HepG2 (cell line): Measurements from ENCODE around the gene NDST1. TPM values are rescaled to one million over a fixed set of nuclear protein-coding genes. Genes with fewer than 3 reads are reported as not detected.

Experiments
- CSRNP1 ChIP-seq: sonication (generic); formaldehyde crosslinking; IDR thresholded peaks from 2 replicates; pipeline ENCODE4 v1.8.1; 2023; ENCODE audit warnings: mild to moderate bottlenecking, missing genetic modification reagents
- FOXC1 ChIP-seq: sonication (generic); formaldehyde crosslinking; IDR thresholded peaks from 2 replicates; pipeline ENCODE4 v1.8.0; 2022; ENCODE audit warnings: mild to moderate bottlenecking, missing genetic modification reagents, borderline replicate concordance
- FOXO1 ChIP-seq: sonication (generic); formaldehyde crosslinking; IDR thresholded peaks from 2 replicates; pipeline ENCODE4 v1.4.0; 2020; ENCODE audit warnings: missing genetic modification reagents
- GZF1 ChIP-seq: sonication (generic); formaldehyde crosslinking; IDR thresholded peaks from 2 replicates; pipeline ENCODE4 v1.5.1; 2020; ENCODE audit warnings: mild to moderate bottlenecking, missing genetic modification reagents
- JUN ChIP-seq: sonication (generic); formaldehyde crosslinking; IDR thresholded peaks from 2 replicates; pipeline ENCODE4 v1.4.0; 2020; ENCODE audit warnings: mild to moderate bottlenecking, missing genetic modification reagents
- KLF11 ChIP-seq: IDR thresholded peaks from 2 replicates; pipeline ENCODE4 v1.6.1; 2016; ENCODE audit warnings: missing compliant biosample characterization
- MED8 ChIP-seq: sonication (generic); formaldehyde crosslinking; IDR thresholded peaks from 2 replicates; pipeline ENCODE4 v1.8.1; 2023; ENCODE audit warnings: mild to moderate bottlenecking, missing genetic modification reagents; ENCODE audit not compliant: insufficient replicate concordance
- MXD1 ChIP-seq: sonication (generic); formaldehyde crosslinking; IDR thresholded peaks from 2 replicates; pipeline ENCODE4 v1.4.0; 2020; ENCODE audit warnings: mild to moderate bottlenecking, missing genetic modification reagents
- MXI1 ChIP-seq: IDR thresholded peaks from 3 replicates; pipeline ENCODE4 v1.6.1; 2012; ENCODE audit warnings: low read depth, low read length, inconsistent platforms, borderline replicate concordance
- PITX1 ChIP-seq: sonication (generic); formaldehyde crosslinking; IDR thresholded peaks from 2 replicates; pipeline ENCODE4 v1.5.1; 2020; ENCODE audit warnings: mild to moderate bottlenecking, missing genetic modification reagents
- POGK ChIP-seq: sonication (generic); formaldehyde crosslinking; conservative IDR thresholded peaks from 2 replicates; pipeline ENCODE4 v1.8.0; 2022; ENCODE audit warnings: mild to moderate bottlenecking, moderate library complexity, missing genetic modification reagents
- POLR2A ChIP-seq, 2 experiments: IDR thresholded peaks; 2 replicates each; pipeline ENCODE4 v1.6.1; 2011; ENCODE audit warnings: low read depth in 2 of 2, low read length in 2 of 2, mild to moderate bottlenecking in 1 of 2, moderate library complexity in 1 of 2; ENCODE audit not compliant: insufficient read depth in 1 of 2
- SAP130 ChIP-seq: IDR thresholded peaks from 2 replicates; pipeline ENCODE4 v1.6.1; 2016; ENCODE audit warnings: low read depth
- SIX4 ChIP-seq: sonication (generic); formaldehyde crosslinking; IDR thresholded peaks from 2 replicates; pipeline ENCODE4 v1.4.0; 2020; ENCODE audit warnings: missing genetic modification reagents
- STAT5B ChIP-seq: sonication (generic); formaldehyde crosslinking; IDR thresholded peaks from 2 replicates; pipeline ENCODE4 v1.4.0; 2020; ENCODE audit warnings: missing genetic modification reagents
- SUZ12 ChIP-seq: fragments of 150-350 bp; IDR thresholded peaks from 2 replicates; pipeline ENCODE4 v1.6.1; 2014; ENCODE audit warnings: low read depth, low read length
- TEAD3 ChIP-seq: optimal IDR thresholded peaks from 2 replicates; pipeline ENCODE3; 2016; ENCODE audit warnings: borderline replicate concordance
- ZFP1 ChIP-seq: IDR thresholded peaks from 2 replicates; pipeline ENCODE4 v1.6.1; 2016
- ZMYM3 ChIP-seq: sonication (generic); formaldehyde crosslinking; IDR thresholded peaks from 2 replicates; pipeline ENCODE4 v1.5.1; 2020; ENCODE audit warnings: mild to moderate bottlenecking, missing genetic modification reagents
- ZNF251 ChIP-seq: sonication (generic); formaldehyde crosslinking; IDR thresholded peaks from 2 replicates; pipeline ENCODE4 v1.9.0; 2021; ENCODE audit warnings: mild to moderate bottlenecking, missing genetic modification reagents
- ZNF260 ChIP-seq: sonication (generic); formaldehyde crosslinking; IDR thresholded peaks from 2 replicates; pipeline ENCODE4 v1.4.0; 2020; ENCODE audit warnings: missing genetic modification reagents, low read depth, mild to moderate bottlenecking, borderline replicate concordance
- ZNF367 ChIP-seq: sonication (generic); formaldehyde crosslinking; IDR thresholded peaks from 2 replicates; pipeline ENCODE4 v1.4.0; 2020; ENCODE audit warnings: missing genetic modification reagents, borderline replicate concordance
- ZNF552 ChIP-seq: sonication (generic); formaldehyde crosslinking; IDR thresholded peaks from 2 replicates; pipeline ENCODE4 v1.9.0; 2022; ENCODE audit warnings: missing genetic modification reagents, mild to moderate bottlenecking, borderline replicate concordance
- ZNF709 ChIP-seq: sonication (generic); formaldehyde crosslinking; IDR thresholded peaks from 2 replicates; pipeline ENCODE4 v1.5.0; 2020; ENCODE audit warnings: mild to moderate bottlenecking, missing genetic modification reagents
- ZNF879 ChIP-seq: sonication (generic); formaldehyde crosslinking; IDR thresholded peaks from 2 replicates; pipeline ENCODE4 v1.8.1; 2023; ENCODE audit warnings: missing genetic modification reagents
- polyA plus RNA-seq, 8 experiments: library from polyadenylated mRNA; depleted of rRNA in 3 of 8; stranded (reverse) in 7 of 8; unstranded in 1 of 8; fragments of >200 nt; fragmentation: Illumina TruSeq in 4 of 8; extraction: Trizol in 4 of 8; gene quantifications; 2 replicates each; pipeline versions ENCODE4 v1.2.1 to v1.2.3, GENCODE V29; 2011 to 2016; ENCODE audit warnings: low read depth in 4 of 8, missing spikeins in 1 of 8, mixed read lengths in 1 of 8; ENCODE audit not compliant: insufficient read depth in 1 of 8
- total RNA-seq, 5 experiments: library from RNA; depleted of rRNA; stranded (reverse); fragments of >200 nt; fragmentation: Illumina TruSeq; extraction: Trizol; gene quantifications; 2 replicates each; pipeline ENCODE4 v1.2.3, GENCODE V29; 2016; ENCODE audit warnings: low read depth in 1 of 5
- TF ChIP-seq, protein P1 (sequence below): sonication (generic); formaldehyde crosslinking; IDR thresholded peaks from 2 replicates; pipeline ENCODE4 v1.4.0; 2020; ENCODE audit warnings: missing genetic modification reagents

NDST1 gene
- total and polyA plus RNA-seq, 2 of the 13 experiments (the other 11 are each of a cell fraction or from before 2014, with no cell fraction given), result 23.8 to 26.2 TPM

- TF ChIP-seq CSRNP1 (peak; percentile 52; the same call in 1 of the 2 replicates), GZF1 (no peak), JUN (CRISPR knock-in tag) (peak; percentile 97), MXI1 (peak; percentile 90; the same call in 2 of the 3 replicates), KLF11 (CRISPR knock-in tag) (0 out of 2 replicates have a peak, but pooled peaks have one; percentile 32), MED8 (CRISPR knock-in tag) (peak; percentile 90), ZNF709 (CRISPR knock-in tag) (no peak), ZNF367 (CRISPR knock-in tag) (no peak), ZFP1 (peak; percentile 76; the same call in 1 of the 2 replicates), FOXC1 (CRISPR knock-in tag) (0 out of 2 replicates have a peak, but pooled peaks have one; percentile 73), POLR2A (IDR thresholded peaks at IDR 0.05; ENCODE audit: insufficient read depth in 1 of 2, low read depth in 2 of 2, low read length in 2 of 2) (peak; percentile 27 to 40; a peak in 2 of 4 replicates), ZMYM3 (peak; percentile 4; the same call in 1 of the 2 replicates), PITX1 (CRISPR knock-in tag) (peak; percentile 96), TEAD3 (CRISPR knock-in tag) (peak; percentile 98), SIX4 (CRISPR knock-in tag) (peak; percentile 85), STAT5B (CRISPR knock-in tag) (peak; percentile 76; the same call in 1 of the 2 replicates), ZNF552 (CRISPR knock-in tag) (peak; percentile 60; the same call in 1 of the 2 replicates), POGK (CRISPR knock-in tag) (peak; percentile 85), MXD1 (CRISPR knock-in tag) (no peak), ZNF260 (CRISPR knock-in tag) (no peak), SAP130 (CRISPR knock-in tag) (peak; percentile 97), ZNF879 (CRISPR knock-in tag) (no peak), ZNF251 (CRISPR knock-in tag) (no peak; the same call in 1 of the 2 replicates), SUZ12 (no peak), FOXO1 (peak; percentile 99)
- TF ChIP-seq, protein P1, sequence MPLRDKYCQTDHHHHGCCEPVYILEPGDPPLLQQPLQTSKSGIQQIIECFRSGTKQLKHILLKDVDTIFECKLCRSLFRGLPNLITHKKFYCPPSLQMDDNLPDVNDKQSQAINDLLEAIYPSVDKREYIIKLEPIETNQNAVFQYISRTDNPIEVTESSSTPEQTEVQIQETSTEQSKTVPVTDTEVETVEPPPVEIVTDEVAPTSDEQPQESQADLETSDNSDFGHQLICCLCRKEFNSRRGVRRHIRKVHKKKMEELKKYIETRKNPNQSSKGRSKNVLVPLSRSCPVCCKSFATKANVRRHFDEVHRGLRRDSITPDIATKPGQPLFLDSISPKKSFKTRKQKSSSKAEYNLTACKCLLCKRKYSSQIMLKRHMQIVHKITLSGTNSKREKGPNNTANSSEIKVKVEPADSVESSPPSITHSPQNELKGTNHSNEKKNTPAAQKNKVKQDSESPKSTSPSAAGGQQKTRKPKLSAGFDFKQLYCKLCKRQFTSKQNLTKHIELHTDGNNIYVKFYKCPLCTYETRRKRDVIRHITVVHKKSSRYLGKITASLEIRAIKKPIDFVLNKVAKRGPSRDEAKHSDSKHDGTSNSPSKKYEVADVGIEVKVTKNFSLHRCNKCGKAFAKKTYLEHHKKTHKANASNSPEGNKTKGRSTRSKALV (CRISPR knock-in tag), result peak; percentile 66; the same call in 1 of the 2 replicates
These were observed 14.8 kb downstream of the NDST1 start (continued) for GRCh38 chr5:150522504-150523414.
